ENCODE results near the gene DDN.

Gene DDN

GRCh38 chr12:48981757-48982157 lies 17.4 kb downstream of the DDN start:
- peak overlapping the region; percentile 74 for H3K9ac ChIP-seq (ENCODE audit: low read depth, low read length, poor library complexity)
- peaks cover 0 to 5% of the 10 kb centered on the region in 2 donors for H3K9me3 ChIP-seq (replicated peaks in 1 of 2; ENCODE audit: control insufficient read depth in 2 of 2, insufficient read depth in 1 of 2, low read depth in 1 of 2, low read length in 2 of 2)
- no peak overlapping the region for H4K91ac ChIP-seq (ENCODE audit: low read depth, low read length, poor library complexity)
- peak overlapping the region; percentile 49 for H3K14ac ChIP-seq (ENCODE audit: low read length)
- H3K79me1 ChIP-seq (ENCODE audit: low read depth, low read length): no peaks in the 10 kb centered on the region
- no peak overlapping the region for H3K4me3 ChIP-seq (ENCODE audit: low read length in 2 of 2)
- no peak overlapping the region for H3K27ac ChIP-seq (replicated peaks; ENCODE audit: low read length)
- H3K23ac ChIP-seq (ENCODE audit: low read depth, low read length, poor library complexity): peak overlapping the region; percentile 91
- H3K27me3 ChIP-seq (ENCODE audit: control insufficient read depth in 3 of 3, insufficient read depth in 3 of 3, low read depth in 1 of 3, low read length in 3 of 3): peaks cover 74 to 98% (median 95%) of the 10 kb centered on the region in 3 experiments
- H2BK120ac ChIP-seq (ENCODE audit: low read depth, low read length): no peak overlapping the region
- H2BK15ac ChIP-seq (ENCODE audit: low read length): no peak overlapping the region
- peaks cover 7 to 27% of the 10 kb centered on the region in 2 donors for H3K4me1 ChIP-seq (ENCODE audit: control insufficient read depth in 2 of 2, insufficient read depth in 1 of 2, low read depth in 1 of 2, low read length in 2 of 2)
- no peaks in the 10 kb centered on the region for H3K36me3 ChIP-seq (replicated peaks in 1 of 2; ENCODE audit: control insufficient read depth in 2 of 2, insufficient read depth in 2 of 2, low read length in 2 of 2)
- peak overlapping the region; percentile 93 for H3K18ac ChIP-seq (ENCODE audit: low read length)
- H2BK5ac ChIP-seq (ENCODE audit: low read length): no peak overlapping the region
- H2AFZ ChIP-seq (ENCODE audit: low read length): peak overlapping the region; percentile 57
- no peak overlapping the region for H2BK12ac ChIP-seq (ENCODE audit: low read length)
- H3K4ac ChIP-seq (ENCODE audit: low read length): no peak overlapping the region
- H2AK5ac ChIP-seq (ENCODE audit: low read depth, low read length): no peak overlapping the region
- peak overlapping the region; percentile 29 for H3K4me2 ChIP-seq (ENCODE audit: insufficient read depth, low read length, poor library complexity, severe bottlenecking)
- WGBS, 2 donors (ENCODE audit: extremely low coverage in 2 of 2, insufficient read length in 2 of 2, insufficient replicate concordance in 1 of 2): no CpG with 5 or more reads among the region's 13 CpGs
- no peak overlapping the region for H4K8ac ChIP-seq (ENCODE audit: low read depth, low read length)
- no peak for DNase-seq (ENCODE audit: low spot score)

DNA sequence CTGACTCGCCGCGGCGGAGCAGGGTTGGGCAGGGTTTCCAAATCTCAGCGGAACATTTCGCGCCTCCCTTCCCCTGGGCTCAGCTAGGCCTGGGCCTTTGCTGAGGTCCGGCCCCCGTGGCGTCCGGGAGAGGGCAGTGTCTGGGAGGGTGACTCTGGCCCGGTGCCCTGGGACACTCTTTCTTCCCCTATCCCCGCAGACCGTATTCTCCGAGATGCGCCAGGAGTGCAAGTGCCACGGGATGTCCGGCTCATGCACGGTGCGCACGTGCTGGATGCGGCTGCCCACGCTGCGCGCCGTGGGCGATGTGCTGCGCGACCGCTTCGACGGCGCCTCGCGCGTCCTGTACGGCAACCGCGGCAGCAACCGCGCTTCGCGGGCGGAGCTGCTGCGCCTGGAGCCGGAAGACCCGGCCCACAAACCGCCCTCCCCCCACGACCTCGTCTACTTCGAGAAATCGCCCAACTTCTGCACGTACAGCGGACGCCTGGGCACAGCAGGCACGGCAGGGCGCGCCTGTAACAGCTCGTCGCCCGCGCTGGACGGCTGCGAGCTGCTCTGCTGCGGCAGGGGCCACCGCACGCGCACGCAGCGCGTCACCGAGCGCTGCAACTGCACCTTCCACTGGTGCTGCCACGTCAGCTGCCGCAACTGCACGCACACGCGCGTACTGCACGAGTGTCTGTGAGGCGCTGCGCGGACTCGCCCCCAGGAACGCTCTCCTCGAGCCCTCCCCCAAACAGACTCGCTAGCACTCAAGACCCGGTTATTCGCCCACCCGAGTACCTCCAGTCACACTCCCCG lies 18.0 kb downstream of the DDN start:
- no CpG with 5 or more reads among the region's 91 CpGs for WGBS, 2 donors (ENCODE audit: extremely low coverage in 2 of 2, insufficient read length in 2 of 2, insufficient replicate concordance in 1 of 2)
- H2BK15ac ChIP-seq (ENCODE audit: low read length): no peak overlapping the region

DNA sequence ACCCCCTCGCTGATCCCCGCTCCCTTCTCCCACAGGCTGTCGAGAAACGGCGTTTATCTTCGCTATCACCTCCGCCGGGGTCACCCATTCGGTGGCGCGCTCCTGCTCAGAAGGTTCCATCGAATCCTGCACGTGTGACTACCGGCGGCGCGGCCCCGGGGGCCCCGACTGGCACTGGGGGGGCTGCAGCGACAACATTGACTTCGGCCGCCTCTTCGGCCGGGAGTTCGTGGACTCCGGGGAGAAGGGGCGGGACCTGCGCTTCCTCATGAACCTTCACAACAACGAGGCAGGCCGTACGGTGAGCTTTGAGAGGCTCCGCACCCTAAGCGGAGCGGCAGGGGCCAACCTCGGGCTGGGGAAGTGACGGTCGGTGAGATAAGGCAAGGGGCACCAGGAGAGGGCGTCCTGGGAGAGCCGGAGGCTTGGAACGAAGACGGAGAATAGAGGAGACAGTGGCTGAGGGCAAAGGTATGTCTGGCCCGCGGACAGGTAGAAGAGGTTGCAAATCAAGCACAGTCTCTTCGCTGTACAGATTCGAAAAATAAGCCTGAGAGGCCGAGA lies 18.7 kb downstream of the DDN start:
- Histone ChIP-seq H3K4me1 (ENCODE audit: control insufficient read depth in 2 of 2, insufficient read depth in 1 of 2, low read depth in 1 of 2, low read length in 2 of 2) (peaks cover 3 to 18% of the 10 kb centered on the region in 2 donors), H3K4me3 (ENCODE audit: low read length in 2 of 2) (no peak overlapping the region), H4K91ac (ENCODE audit: low read depth, low read length, poor library complexity) (no peak overlapping the region), H2AFZ (ENCODE audit: low read length) (peak overlapping the region; percentile 73), H2BK15ac (ENCODE audit: low read length) (no peak overlapping the region), H3K9me3 (replicated peaks in 1 of 2; ENCODE audit: control insufficient read depth in 2 of 2, insufficient read depth in 1 of 2, low read depth in 1 of 2, low read length in 2 of 2) (peaks cover 0 to 5% of the 10 kb centered on the region in 2 donors), H3K36me3 (replicated peaks in 1 of 2; ENCODE audit: control insufficient read depth in 2 of 2, insufficient read depth in 2 of 2, low read length in 2 of 2) (no peaks in the 10 kb centered on the region), H3K27ac (replicated peaks; ENCODE audit: low read length) (no peak overlapping the region), H2BK5ac (ENCODE audit: low read length) (no peak overlapping the region), H3K4ac (ENCODE audit: low read length) (no peak overlapping the region), H3K79me1 (ENCODE audit: low read depth, low read length) (no peaks in the 10 kb centered on the region), H2BK120ac (ENCODE audit: low read depth, low read length) (no peak overlapping the region), H3K14ac (ENCODE audit: low read length) (no peak overlapping the region), H3K18ac (ENCODE audit: low read length) (peak overlapping the region; percentile 74), H2AK5ac (ENCODE audit: low read depth, low read length) (peak overlapping the region; percentile 64), H2BK12ac (ENCODE audit: low read length) (no peak overlapping the region), H3K9ac (ENCODE audit: low read depth, low read length, poor library complexity) (no peak overlapping the region), H3K23ac (ENCODE audit: low read depth, low read length, poor library complexity) (peak overlapping the region; percentile 91), H3K27me3 (ENCODE audit: control insufficient read depth in 3 of 3, insufficient read depth in 3 of 3, low read depth in 1 of 3, low read length in 3 of 3) (peaks cover 70 to 98% (median 98%) of the 10 kb centered on the region in 3 experiments), H3K4me2 (ENCODE audit: insufficient read depth, low read length, poor library complexity, severe bottlenecking) (no peak overlapping the region), H4K8ac (ENCODE audit: low read depth, low read length) (no peak overlapping the region)
- no CpG with 5 or more reads among the region's 46 CpGs for WGBS, 2 donors (ENCODE audit: extremely low coverage in 2 of 2, insufficient read length in 2 of 2, insufficient replicate concordance in 1 of 2)
- DNase-seq (ENCODE audit: low spot score): no peak

More for the DNA sequence above, 18.0 kb downstream of the DDN start:
- Histone ChIP-seq H4K8ac (ENCODE audit: low read depth, low read length) (no peak overlapping the region), H3K14ac (ENCODE audit: low read length) (peak overlapping the region; percentile 49), H3K4me2 (ENCODE audit: insufficient read depth, low read length, poor library complexity, severe bottlenecking) (peak overlapping the region; percentile 29), H3K79me1 (ENCODE audit: low read depth, low read length) (no peaks in the 10 kb centered on the region), H3K4me1 (ENCODE audit: control insufficient read depth in 2 of 2, insufficient read depth in 1 of 2, low read depth in 1 of 2, low read length in 2 of 2) (peaks cover 3 to 23% of the 10 kb centered on the region in 2 donors), H3K23ac (ENCODE audit: low read depth, low read length, poor library complexity) (peak overlapping the region; percentile 91), H3K4me3 (ENCODE audit: low read length in 2 of 2) (peak overlapping the region; percentile 20 to 63), H2BK120ac (ENCODE audit: low read depth, low read length) (no peak overlapping the region), H2AFZ (ENCODE audit: low read length) (peak overlapping the region; percentile 73), H3K9me3 (replicated peaks in 1 of 2; ENCODE audit: control insufficient read depth in 2 of 2, insufficient read depth in 1 of 2, low read depth in 1 of 2, low read length in 2 of 2) (peaks cover 0 to 5% of the 10 kb centered on the region in 2 donors), H3K18ac (ENCODE audit: low read length) (peak overlapping the region; percentile 93), H3K9ac (ENCODE audit: low read depth, low read length, poor library complexity) (peak overlapping the region; percentile 80), H3K27ac (replicated peaks; ENCODE audit: low read length) (no peak overlapping the region), H2BK12ac (ENCODE audit: low read length) (peak overlapping the region; percentile 53), H3K36me3 (replicated peaks in 1 of 2; ENCODE audit: control insufficient read depth in 2 of 2, insufficient read depth in 2 of 2, low read length in 2 of 2) (no peaks in the 10 kb centered on the region), H2AK5ac (ENCODE audit: low read depth, low read length) (peak overlapping the region; percentile 64), H3K27me3 (ENCODE audit: control insufficient read depth in 3 of 3, insufficient read depth in 3 of 3, low read depth in 1 of 3, low read length in 3 of 3) (peaks cover 74 to 98% (median 98%) of the 10 kb centered on the region in 3 experiments), H2BK5ac (ENCODE audit: low read length) (no peak overlapping the region), H4K91ac (ENCODE audit: low read depth, low read length, poor library complexity) (no peak overlapping the region), H3K4ac (ENCODE audit: low read length) (no peak overlapping the region)
- no peak for DNase-seq (ENCODE audit: low spot score)

All from neuronal stem cell (in vitro differentiated cells).